B cell (primary cell): ENCODE measurements around the gene RIOK1. TPM values are rescaled to one million over a fixed set of nuclear protein-coding genes. Genes with fewer than 3 reads are reported as not detected.

Experiments used
- ATAC-seq: fragments of 200-7000 bp; cut with Tn5 transposase; one replicate; pipeline ENCODE4 v1.10.0; 2021; ENCODE audit warnings: low read depth, mild to moderate bottlenecking, moderate number of reproducible peaks, moderate library complexity
- CTCF ChIA-PET: fragments of 350-600 bp; sonication (Branson Sonifier 250); formaldehyde crosslinking; loops from one replicate; lab custom pipeline; 2021; ENCODE audit warnings: antibody characterized with exemption, inconsistent platforms; lab: Charles Lee
- POLR2A ChIA-PET: fragments of 350-600 bp; sonication (Branson Sonifier 250); formaldehyde crosslinking; loops from one replicate; lab custom pipeline; 2021; ENCODE audit warnings: antibody characterized with exemption; lab: Charles Lee
- DNase-seq: peaks from one replicate; pipeline ENCODE4 v3.0.0; 2013
- H2AFZ ChIP-seq: 2 replicates; pipeline ENCODE4 v1.6.1; 2012; ENCODE audit warnings: mild to moderate bottlenecking, low read depth, low read length; ENCODE audit not compliant: insufficient read depth, poor library complexity, severe bottlenecking
- H3K27ac ChIP-seq, 2 donors: 1 replicate in 1 of 2; 2 replicates in 1 of 2; pipeline ENCODE4 v1.5.1; 2012 to 2013; ENCODE audit warnings: low read length in 2 of 2, mild to moderate bottlenecking in 2 of 2, moderate library complexity in 1 of 2
- H3K27me3 ChIP-seq, 4 experiments: fragments of 200-600 bp in 1 of 4; sonication (generic) in 1 of 4; replicated peaks in 1 of 4; 1 replicate in 2 of 4; 2 replicates in 2 of 4; pipeline versions ENCODE4 v1.6.1 to v1.7.0; 2013 to 2016; ENCODE audit warnings: low read length in 3 of 4, mild to moderate bottlenecking in 2 of 4, mixed read lengths in 1 of 4, moderate library complexity in 1 of 4; ENCODE audit not compliant: insufficient read depth in 4 of 4, control insufficient read depth in 3 of 4; ENCODE audit errors: control extremely low read depth in 1 of 4
- H3K36me3 ChIP-seq, 2 experiments: replicated peaks in 1 of 2; 1 replicate in 1 of 2; 2 replicates in 1 of 2; pipeline versions ENCODE4 v1.6.1 to v1.7.1; 2013; ENCODE audit warnings: low read length in 1 of 2; ENCODE audit not compliant: insufficient read depth in 2 of 2, control insufficient read depth in 1 of 2; ENCODE audit errors: control extremely low read depth in 1 of 2, extremely low read depth in 1 of 2
- H3K4me1 ChIP-seq, 2 donors: fragments of 200-600 bp in 1 of 2; sonication (generic) in 1 of 2; 1 replicate in 1 of 2; 2 replicates in 1 of 2; pipeline versions ENCODE4 v1.5.1 to v1.6.1; 2013 to 2017; ENCODE audit warnings: low read length in 2 of 2; ENCODE audit not compliant: control insufficient read depth in 2 of 2, insufficient read depth in 2 of 2
- H3K4me2 ChIP-seq: replicated peaks from 2 replicates; pipeline ENCODE3; 2012; ENCODE audit warnings: mild to moderate bottlenecking, low read depth, low read length; ENCODE audit not compliant: poor library complexity, severe bottlenecking
- H3K4me3 ChIP-seq, 5 experiments: fragments of 200-600 bp in 1 of 5; sonication (generic) in 1 of 5; 1 replicate in 3 of 5; 2 replicates in 2 of 5; pipeline versions ENCODE4 v1.5.1 to v1.7.0; 2011 to 2016; ENCODE audit warnings: low read length in 4 of 5, mild to moderate bottlenecking in 4 of 5, low read depth in 2 of 5, control low read depth in 1 of 5, moderate library complexity in 1 of 5; ENCODE audit not compliant: insufficient read depth in 1 of 5; ENCODE audit errors: control extremely low read depth in 1 of 5, extremely low read depth in 1 of 5
- H3K79me2 ChIP-seq: fragments of 200-600 bp; sonication (generic); one replicate; pipeline ENCODE4 v1.6.0; 2016; ENCODE audit warnings: low read length; ENCODE audit not compliant: control insufficient read depth, insufficient read depth
- H3K9ac ChIP-seq: fragments of 200-600 bp; sonication (generic); 2 replicates; pipeline ENCODE4 v1.6.1; 2017; ENCODE audit warnings: mild to moderate bottlenecking, low read length, moderate library complexity
- H3K9me3 ChIP-seq, 3 donors: one replicate each; pipeline versions ENCODE4 v1.6.1 to v1.7.1; 2013; ENCODE audit warnings: low read length in 2 of 3; ENCODE audit not compliant: control insufficient read depth in 2 of 3, insufficient read depth in 1 of 3; ENCODE audit errors: control extremely low read depth in 1 of 3
- H4K20me1 ChIP-seq: 2 replicates; pipeline ENCODE4 v1.6.0; 2012; ENCODE audit warnings: mild to moderate bottlenecking, low read length; ENCODE audit not compliant: insufficient read depth, control insufficient read depth, poor library complexity, severe bottlenecking
- H3K27ac Mint-ChIP-seq: one replicate; pipeline ENCODE4 v1.8.0; 2021; ENCODE audit warnings: mixed read lengths
- H3K27me3 Mint-ChIP-seq: one replicate; pipeline ENCODE4 v1.8.0; 2021; ENCODE audit warnings: mixed read lengths
- H3K4me1 Mint-ChIP-seq: one replicate; pipeline ENCODE4 v1.8.0; 2021; ENCODE audit warnings: mixed read lengths
- H3K4me3 Mint-ChIP-seq: one replicate; pipeline ENCODE4 v1.8.0; 2021; ENCODE audit warnings: mixed read lengths
- H3K9me3 Mint-ChIP-seq: one replicate; pipeline ENCODE4 v1.8.0; 2022; ENCODE audit warnings: mixed read lengths; ENCODE audit not compliant: insufficient read depth
- EZH2 ChIP-seq: IDR thresholded peaks from 2 replicates; pipeline ENCODE4 v1.6.1; 2012; ENCODE audit warnings: borderline replicate concordance, low read depth, mild to moderate bottlenecking, moderate library complexity, low read length; ENCODE audit not compliant: insufficient read depth, poor library complexity, severe bottlenecking
- WGBS: methylation state at CpG from one replicate; pipeline ENCODE4 v1.1.5; 2013; ENCODE audit warnings: missing lambda C conversion rate; ENCODE audit not compliant: insufficient coverage; 5-methylcytosine and 5-hydroxymethylcytosine counted together
- intact Hi-C: fragments of 100-400 bp; cut with micrococcal nuclease; formaldehyde crosslinking; loops from one replicate; pipeline ENCODE4 v1.10.0; 2022
- polyA plus RNA-seq: library from polyadenylated mRNA; depleted of rRNA; stranded (reverse); fragments of >200 nt; gene quantifications from 2 replicates; pipeline ENCODE4 v1.2.3, GENCODE V29; 2012
- total RNA-seq, 2 donors: library from RNA; stranded (reverse); fragments of 120-200 nt in 1 of 2; gene quantifications; 1 replicate in 1 of 2; 2 replicates in 1 of 2; pipeline versions ENCODE4 v1.2.3 to v1.2.4, GENCODE V29; 2013 to 2022
- TF ChIP-seq, protein P1 (sequence below): fragments of 200-600 bp; IDR thresholded peaks from one replicate; pipeline ENCODE4 v1.8.0; 2022; ENCODE audit warnings: antibody characterized with exemption, mild to moderate bottlenecking

The RIOK1 gene
- total and polyA plus RNA-seq, 2 donors (not counting 1 experiment from before 2014, with no cell fraction given) = 13.9 to 25.9 TPM

DNA sequence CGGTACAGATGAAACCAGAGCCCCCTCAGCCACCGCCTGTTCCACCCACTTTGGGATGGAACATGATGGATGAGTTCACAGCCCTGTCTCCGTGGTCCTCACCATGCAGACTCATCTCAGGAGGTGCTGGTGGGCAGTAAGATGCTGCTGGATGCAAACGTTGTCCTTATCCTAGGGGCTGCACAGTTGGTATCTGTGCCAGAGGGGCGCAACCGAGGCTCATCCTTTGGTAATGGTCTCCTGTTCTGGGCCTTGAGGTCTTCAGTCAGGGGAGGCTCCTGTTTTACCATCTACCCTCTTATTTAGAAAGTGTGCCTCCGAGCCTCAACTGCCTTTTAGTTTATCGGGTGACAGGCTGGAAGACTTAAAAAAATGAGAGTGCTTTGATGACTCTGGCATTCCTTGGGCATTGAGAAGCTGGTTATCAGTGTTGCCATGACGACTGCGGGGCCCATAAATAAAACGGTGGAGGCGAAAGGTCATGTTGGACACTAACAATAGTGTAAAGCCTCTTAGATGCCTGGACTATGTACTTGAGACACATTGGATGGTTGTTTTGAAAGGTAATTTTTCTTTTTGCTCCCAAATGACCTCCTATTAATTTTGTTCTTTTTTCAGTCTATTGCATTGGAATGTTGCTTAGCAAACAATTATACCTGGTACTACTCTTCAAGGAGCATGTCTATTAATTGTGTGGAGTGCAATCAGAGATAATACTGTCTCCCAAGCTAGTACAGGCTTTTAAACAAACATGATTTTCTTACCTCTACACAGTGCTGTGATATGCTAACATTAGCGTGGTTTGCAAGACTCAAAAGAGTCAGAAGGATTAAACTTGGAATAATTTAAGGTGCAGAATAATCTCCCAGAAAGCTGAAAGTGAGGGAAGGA lies 77.6 kb downstream of the RIOK1 start:
- no peak for DNase-seq
- H3K4me1 ChIP-seq = no peaks in the 10 kb centered on the region

More for the DNA sequence above, 77.6 kb downstream of the RIOK1 start:
- Histone ChIP-seq H3K27ac (no peak overlapping the region), H3K9ac (no peak overlapping the region), H3K79me2 (no peaks in the 10 kb centered on the region), H3K36me3 (no peaks in the 10 kb centered on the region), H3K27me3 (peaks cover 0 to 2% (median 0%) of the 10 kb centered on the region in 4 experiments), H3K4me2 (no peak overlapping the region), H4K20me1 (no peaks in the 10 kb centered on the region), H2AFZ (no peak overlapping the region), H3K9me3 (no peaks in the 10 kb centered on the region), H3K4me3 (no peak overlapping the region)
- ChIA-PET POLR2A (no interaction called here), CTCF (no interaction called here)
- Mint-ChIP-seq H3K27ac (no peak overlapping the region), H3K9me3 (no peaks in the 10 kb centered on the region), H3K4me3 (no peak overlapping the region), H3K4me1 (no peaks in the 10 kb centered on the region), H3K27me3 (peaks cover 15% of the 10 kb centered on the region)
- WGBS = 84% methylated on average over 6 of the region's 13 CpGs
- TF ChIP-seq EZH2 = no peak
- TF ChIP-seq, protein P1, sequence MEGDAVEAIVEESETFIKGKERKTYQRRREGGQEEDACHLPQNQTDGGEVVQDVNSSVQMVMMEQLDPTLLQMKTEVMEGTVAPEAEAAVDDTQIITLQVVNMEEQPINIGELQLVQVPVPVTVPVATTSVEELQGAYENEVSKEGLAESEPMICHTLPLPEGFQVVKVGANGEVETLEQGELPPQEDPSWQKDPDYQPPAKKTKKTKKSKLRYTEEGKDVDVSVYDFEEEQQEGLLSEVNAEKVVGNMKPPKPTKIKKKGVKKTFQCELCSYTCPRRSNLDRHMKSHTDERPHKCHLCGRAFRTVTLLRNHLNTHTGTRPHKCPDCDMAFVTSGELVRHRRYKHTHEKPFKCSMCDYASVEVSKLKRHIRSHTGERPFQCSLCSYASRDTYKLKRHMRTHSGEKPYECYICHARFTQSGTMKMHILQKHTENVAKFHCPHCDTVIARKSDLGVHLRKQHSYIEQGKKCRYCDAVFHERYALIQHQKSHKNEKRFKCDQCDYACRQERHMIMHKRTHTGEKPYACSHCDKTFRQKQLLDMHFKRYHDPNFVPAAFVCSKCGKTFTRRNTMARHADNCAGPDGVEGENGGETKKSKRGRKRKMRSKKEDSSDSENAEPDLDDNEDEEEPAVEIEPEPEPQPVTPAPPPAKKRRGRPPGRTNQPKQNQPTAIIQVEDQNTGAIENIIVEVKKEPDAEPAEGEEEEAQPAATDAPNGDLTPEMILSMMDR = no peak
- intact Hi-C loops = no loop called here
- no peak for ATAC-seq

Other genes with a start within 250 kb of the RIOK1 start
- 81.6 and 85.3 TPM in 2 replicates for gene SSR1, start 76.6 kb upstream of the RIOK1 start, total RNA-seq
- 15.9 and 28.6 TPM in 2 replicates for gene SSR1, start 76.6 kb upstream of the RIOK1 start, polyA plus RNA-seq
- 0.32 and 0.34 TPM in 2 replicates for gene CAGE1, start 66 bp upstream of the RIOK1 start, total RNA-seq
- gene CAGE1, start 66 bp upstream of the RIOK1 start, polyA plus RNA-seq = 0.13 and 0.25 TPM in 2 replicates
- gene DSP, start 151.9 kb downstream of the RIOK1 start, total RNA-seq = not detected in 2 replicates
- not detected in 2 replicates for gene DSP, start 151.9 kb downstream of the RIOK1 start, polyA plus RNA-seq
- 22.9 and 25.3 TPM in 2 replicates for gene SNRNP48, start 200.4 kb downstream of the RIOK1 start, total RNA-seq
- gene SNRNP48, start 200.4 kb downstream of the RIOK1 start, polyA plus RNA-seq = 8.9 and 11.7 TPM in 2 replicates